ENCODE measurements around the gene ASIC1. TPM values are rescaled to one million over a fixed set of nuclear protein-coding genes. Genes with fewer than 3 reads are reported as not detected.

ASIC1 gene
- total RNA-seq, 6 experiments from 2014 or later = 0.07 to 0.19 (median 0.15) TPM; not detected in 2

GRCh38 chr12:50109319-50109718, 51.9 kb downstream of the ASIC1 start:
- Histone ChIP-seq H3K27me3 (no peaks in the 10 kb centered on the region), H3K36me3 (peaks cover 0 to 11% (median 4%) of the 10 kb centered on the region in 4 donors), H3K27ac (peak overlapping the region; percentile 77 to 94 (median 78)), H3K9me3 (no peaks in the 10 kb centered on the region), H3K4me3 (peak overlapping the region in 1 of 3 donors; percentile 88), H3K4me1 (peaks cover 0 to 71% (median 24%) of the 10 kb centered on the region in 4 donors)
- intact Hi-C loops (cut with DNase I) = no loop called here
- no CpG with 5 or more reads among the region's 3 CpGs for WGBS (ENCODE audit: insufficient coverage, low coverage, low lambda C conversion rate, missing lambda C conversion rate)
- TF ChIP-seq POLR2A (IDR thresholded peaks at IDR 0.05) (no peak), CTCF (IDR thresholded peaks at IDR 0.05) (no peak)
- DNase-seq = no peak
- no peak for ATAC-seq

GRCh38 chr12:50110127-50110761, 52.8 kb downstream of the ASIC1 start:
- peak; percentile 78 to 93 (median 92) for DNase-seq
- 6% methylated on average over 8 of the region's 8 CpGs for WGBS (ENCODE audit: insufficient coverage, low coverage, low lambda C conversion rate, missing lambda C conversion rate)
- H3K36me3 ChIP-seq = peaks cover 0 to 13% (median 4%) of the 10 kb centered on the region in 4 donors
- TF ChIP-seq POLR2A (IDR thresholded peaks at IDR 0.05) = no peak
- TF ChIP-seq CTCF (IDR thresholded peaks at IDR 0.05) = no peak
- peak overlapping the region in 2 of 3 donors; percentile 34 to 88 for H3K4me3 ChIP-seq
- no peaks in the 10 kb centered on the region for H3K9me3 ChIP-seq
- H3K27me3 ChIP-seq = no peaks in the 10 kb centered on the region
- peak overlapping the region; percentile 77 to 94 (median 78) for H3K27ac ChIP-seq
- intact Hi-C loops (cut with DNase I) = no loop called here
- ATAC-seq = peak; percentile 38 to 54 (median 44)
- H3K4me1 ChIP-seq = peaks cover 0 to 69% (median 24%) of the 10 kb centered on the region in 4 donors

- WGBS (ENCODE audit: insufficient coverage, low coverage, low lambda C conversion rate, missing lambda C conversion rate) = 10% methylated on average over 2 of the region's 7 CpGs
- intact Hi-C loops (cut with DNase I) = no loop called here
- no peaks in the 10 kb centered on the region for H3K27me3 ChIP-seq
- ATAC-seq (peak; percentile 41 to 53 (median 44)), DNase-seq (peak; percentile 82 to 92 (median 89))
- no peaks in the 10 kb centered on the region for H3K9me3 ChIP-seq
- TF ChIP-seq POLR2A (IDR thresholded peaks at IDR 0.05) (peak; percentile 74), CTCF (IDR thresholded peaks at IDR 0.05) (no peak)
- H3K4me1 ChIP-seq = peaks cover 0 to 63% (median 21%) of the 10 kb centered on the region in 4 donors
- H3K27ac ChIP-seq = peak overlapping the region; percentile 77 to 94 (median 78)
- peaks cover 0 to 17% (median 4%) of the 10 kb centered on the region in 4 donors for H3K36me3 ChIP-seq
- peak overlapping the region; percentile 2 to 88 (median 34) for H3K4me3 ChIP-seq
These were observed 53.5 kb downstream of the ASIC1 start for GRCh38 chr12:50110762-50111351.

- ATAC-seq (no peak), DNase-seq (no peak)
- no peaks in the 10 kb centered on the region for H3K27me3 ChIP-seq
- H3K27ac ChIP-seq = peak overlapping the region; percentile 77 to 94 (median 78)
- WGBS (ENCODE audit: insufficient coverage, low coverage, low lambda C conversion rate, missing lambda C conversion rate) = 0% methylated on average over 2 of the region's 19 CpGs
- peaks cover 0 to 17% (median 4%) of the 10 kb centered on the region in 4 donors for H3K36me3 ChIP-seq
- peaks cover 0 to 58% (median 20%) of the 10 kb centered on the region in 4 donors for H3K4me1 ChIP-seq
- intact Hi-C loops (cut with DNase I) = no loop called here
- no peaks in the 10 kb centered on the region for H3K9me3 ChIP-seq
- peak overlapping the region; percentile 2 to 88 (median 34) for H3K4me3 ChIP-seq
- TF ChIP-seq POLR2A (IDR thresholded peaks at IDR 0.05) (no peak), CTCF (IDR thresholded peaks at IDR 0.05) (no peak)
These were observed 53.9 kb downstream of the ASIC1 start for GRCh38 chr12:50111395-50111692.
